ENCODE measurements around the gene C1orf185. TPM values are rescaled to one million over a fixed set of nuclear protein-coding genes. Genes with fewer than 3 reads are reported as not detected.

The C1orf185 gene
- total RNA-seq, 1 experiment from 2014 or later = not detected

Other genes starting within 250 kb of the C1orf185 start
- 95.4 and 99.9 TPM in 2 replicates for gene FAF1, start 142.0 kb upstream of the C1orf185 start, total RNA-seq (2014; rRNA removed; shearing (Covaris generic))
- 0.31 TPM in 1 of 2 replicates, not detected in the other for gene CDKN2C, start 132.0 kb upstream of the C1orf185 start, total RNA-seq (2014; rRNA removed; shearing (Covaris generic))
- 94.8 and 99.3 TPM in 2 replicates for gene RNF11, start 134.0 kb downstream of the C1orf185 start, total RNA-seq (2014; rRNA removed; shearing (Covaris generic))
- 11.6 and 12.3 TPM in 2 replicates for gene TTC39A, start 228.3 kb downstream of the C1orf185 start, total RNA-seq (2014; rRNA removed; shearing (Covaris generic))

Measured in H7 (cell line).